H54 (cell line): ENCODE measurements around the gene TOLLIP.
"Not testable (repeated sequence)": the region's sequence is repeated elsewhere in the genome, so short reads cannot be mapped to it uniquely, and the experiment has no call there.

Source experiments
- DNase-seq: peaks from one replicate; pipeline ENCODE4 v3.0.0; 2011; ENCODE audit warnings: low spot score, mixed read lengths; ENCODE audit not compliant: insufficient read length
- FAIRE-seq: peaks from 3 replicates; lab custom pipeline; 2011; peaks lifted over from hg19 to GRCh38; lab: Jason Lieb, UNC
- POLR2A ChIP-seq: IDR thresholded peaks from 2 replicates; pipeline ENCODE4 v1.6.1; 2011; ENCODE audit warnings: low read depth, mild to moderate bottlenecking, low read length

The TOLLIP gene

DNA sequence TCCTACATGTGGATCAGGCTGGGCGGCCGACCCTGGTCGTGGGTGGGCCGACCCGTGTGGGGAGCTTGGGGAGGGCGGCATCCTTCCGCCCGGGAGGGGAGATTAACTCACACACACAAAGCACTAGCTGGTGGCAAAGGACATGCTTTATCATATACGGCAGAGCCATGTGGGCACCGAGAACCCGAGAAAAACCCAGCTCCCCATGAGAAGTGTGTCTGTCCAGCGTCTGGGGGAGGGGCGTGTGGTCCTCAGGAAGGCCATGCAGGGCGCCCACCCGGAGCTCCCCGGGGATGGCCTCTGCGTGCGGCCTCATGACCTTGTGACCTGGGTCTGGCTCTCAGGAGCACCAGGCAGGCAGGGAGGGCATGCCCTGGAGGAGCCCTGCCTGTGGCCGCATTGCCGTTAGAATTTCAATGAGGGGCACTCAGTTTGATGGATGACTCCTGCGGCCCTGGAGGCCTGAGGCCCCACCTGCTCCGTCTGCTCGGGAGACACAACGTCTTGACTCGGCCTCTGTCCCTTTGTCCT is 39.4 kb upstream of the TOLLIP start:
- DNase-seq = no peak
- FAIRE-seq = no peak
- TF ChIP-seq POLR2A = no peak

DNA sequence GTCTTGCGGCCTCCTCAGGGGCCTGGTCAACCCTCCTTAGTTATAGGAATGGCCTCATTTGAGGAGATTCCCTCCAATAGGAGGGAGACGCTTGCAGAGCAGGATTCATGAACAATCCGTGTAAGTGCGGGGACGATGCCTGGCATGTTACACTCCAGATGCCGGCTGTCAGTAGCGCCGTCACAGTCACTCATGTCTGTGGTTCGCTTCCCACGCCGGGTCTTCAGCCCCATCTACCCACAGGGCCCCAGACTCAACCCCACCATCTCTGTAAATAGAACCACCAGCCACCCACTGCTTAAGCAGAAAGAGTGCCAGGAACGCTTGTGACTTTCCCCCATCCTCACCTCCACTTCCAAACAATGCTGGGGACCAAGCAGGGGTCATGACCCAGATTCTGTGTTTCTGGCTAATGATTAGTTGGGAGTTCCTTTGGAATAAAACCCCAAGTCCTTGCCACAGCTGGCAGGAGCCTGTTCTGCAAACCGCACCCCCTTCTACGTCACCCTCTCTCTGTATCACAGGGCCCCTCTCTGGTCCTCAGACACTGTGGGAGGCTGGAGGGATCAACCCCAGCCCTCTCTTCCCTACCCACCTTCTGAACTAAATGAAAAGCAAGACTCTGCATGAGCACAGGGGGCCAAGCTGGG is 38.8 kb upstream of the TOLLIP start:
- no peak for TF ChIP-seq POLR2A
- DNase-seq = no peak
- FAIRE-seq = no peak

DNA sequence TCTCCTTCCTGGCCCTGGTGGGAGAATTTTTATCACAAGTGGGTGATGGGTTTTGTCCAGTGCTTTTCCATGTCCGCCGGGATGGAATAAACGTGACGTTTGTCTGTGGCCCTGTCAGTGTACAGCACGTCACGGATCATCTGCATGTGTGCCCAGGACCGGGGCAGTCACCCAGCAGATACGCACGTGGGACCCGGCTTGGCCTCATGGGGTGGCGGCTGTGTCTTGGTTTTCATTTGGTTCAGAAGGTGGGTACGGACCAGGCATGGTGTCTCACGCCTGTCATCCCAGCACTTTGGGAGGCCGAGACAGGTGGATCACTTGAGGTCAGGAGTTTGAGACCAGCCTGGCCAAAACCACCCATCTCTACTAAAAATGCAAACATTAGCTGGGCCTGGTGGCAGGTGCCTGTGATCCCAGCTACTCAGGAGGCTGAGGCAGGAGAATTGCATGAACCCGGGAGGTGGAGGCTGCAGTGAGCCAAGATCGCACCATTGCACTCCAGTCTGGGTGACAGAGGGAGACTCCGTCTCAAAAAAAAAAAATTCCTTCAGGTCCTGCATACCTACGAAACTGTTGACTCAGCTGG is 38.1 kb upstream of the TOLLIP start:
- not testable (repeated sequence) for DNase-seq, FAIRE-seq

DNA sequence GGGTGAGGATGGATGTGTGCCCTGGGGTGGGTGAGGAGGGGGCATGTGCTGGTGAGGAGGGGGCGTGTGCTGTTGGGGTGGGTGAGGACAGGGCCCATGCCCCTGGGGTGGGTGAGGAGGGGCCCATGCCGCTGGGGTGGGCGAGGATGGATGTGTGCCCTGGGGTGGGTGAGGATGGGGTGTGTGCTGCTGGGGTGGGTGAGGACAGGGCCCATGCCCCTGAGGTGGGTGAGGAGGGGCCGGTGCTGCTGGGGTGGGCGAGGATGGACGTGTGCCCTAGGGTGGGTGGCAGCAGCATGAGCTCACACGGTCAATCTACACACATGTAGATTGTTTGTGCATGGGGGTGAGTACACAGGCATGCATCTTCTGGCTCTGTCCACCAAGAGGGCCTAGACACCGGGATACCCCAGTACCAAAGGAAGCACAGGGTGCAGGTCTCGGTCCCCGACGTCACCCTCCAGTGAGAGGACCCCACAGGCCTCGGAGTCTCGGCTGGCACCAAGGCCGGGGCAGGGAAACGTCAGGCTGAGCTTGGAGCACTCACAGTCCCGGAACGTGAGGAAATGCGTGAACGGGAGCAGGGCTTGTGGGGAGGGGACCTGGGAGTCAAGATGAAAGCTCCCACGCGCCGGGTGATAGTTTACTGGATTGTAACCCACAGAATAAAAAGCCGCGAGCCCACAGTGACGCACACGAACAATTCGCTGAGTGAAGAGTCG is 37.4 kb upstream of the TOLLIP start:
- no peak for TF ChIP-seq POLR2A
- DNase-seq = no peak
- no peak for FAIRE-seq

DNA sequence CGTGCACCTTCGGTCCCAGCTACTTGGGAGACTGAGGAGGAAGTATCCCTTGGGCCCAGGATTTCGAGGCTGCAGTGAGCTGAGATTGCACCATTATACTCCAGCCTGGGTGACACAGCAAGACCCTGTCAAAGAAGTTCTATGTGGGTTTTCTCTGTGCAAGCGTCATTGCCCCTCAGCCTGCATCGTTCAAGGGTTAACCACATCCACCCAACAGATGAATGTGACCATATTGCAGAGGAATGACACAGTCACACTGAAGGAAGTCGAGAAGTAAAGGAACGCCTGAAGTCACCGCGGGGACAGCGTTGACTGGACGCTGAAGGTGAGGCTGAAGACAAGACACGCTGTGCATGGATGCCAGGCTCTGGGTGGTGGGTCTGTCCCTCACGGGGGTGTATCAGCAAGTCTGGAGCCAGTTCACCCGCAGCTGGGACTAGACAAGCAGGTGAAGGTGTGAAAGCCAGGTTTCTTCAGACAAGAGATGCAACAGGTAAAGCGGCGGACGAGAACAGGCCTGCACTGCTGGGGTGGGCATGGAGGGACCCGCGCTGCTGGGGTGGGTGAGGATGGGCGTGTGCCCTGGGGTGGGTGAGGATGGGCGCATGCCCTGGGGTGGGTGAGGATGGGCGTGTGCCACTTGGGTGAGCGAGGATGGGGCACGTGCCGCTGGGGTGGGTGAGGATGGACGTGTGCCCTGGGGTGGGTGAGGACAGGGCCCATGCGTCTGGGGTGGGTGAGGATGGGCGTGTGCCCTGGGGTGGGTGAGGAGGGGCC is 36.5 kb upstream of the TOLLIP start:
- FAIRE-seq (no peak), DNase-seq (no peak)

DNA sequence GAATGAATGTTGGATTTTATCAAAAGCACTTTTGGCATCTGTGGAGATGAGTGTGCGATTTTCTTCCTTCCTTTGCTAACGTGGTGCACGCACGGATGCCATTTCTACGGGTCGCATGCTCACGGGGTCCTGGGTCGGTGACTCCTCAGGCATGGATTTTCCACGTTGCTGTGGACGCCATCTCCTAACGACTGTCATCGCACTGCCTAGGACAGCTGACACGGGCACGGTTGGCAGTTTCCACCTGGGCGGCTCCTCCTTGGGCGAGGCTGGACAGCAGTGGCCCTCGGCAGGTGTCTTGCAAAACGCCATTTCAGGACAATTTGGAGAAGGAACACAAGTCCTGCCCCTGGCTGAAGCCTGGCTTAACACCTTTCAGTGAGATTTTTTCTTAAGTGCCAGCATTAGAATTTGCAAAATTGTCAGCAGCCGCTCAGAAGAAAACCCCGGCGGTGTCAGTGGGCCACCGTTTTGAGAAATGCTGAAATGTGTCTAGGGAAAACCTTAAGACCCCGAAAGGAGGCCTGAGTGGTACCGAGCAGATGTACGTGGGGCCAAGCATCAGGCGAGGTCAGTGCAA is 34.7 kb upstream of the TOLLIP start:
- FAIRE-seq (no peak), DNase-seq (no peak)
- TF ChIP-seq POLR2A = no peak

More for the DNA sequence above, 36.5 kb upstream of the TOLLIP start:
- TF ChIP-seq POLR2A = no peak

DNA sequence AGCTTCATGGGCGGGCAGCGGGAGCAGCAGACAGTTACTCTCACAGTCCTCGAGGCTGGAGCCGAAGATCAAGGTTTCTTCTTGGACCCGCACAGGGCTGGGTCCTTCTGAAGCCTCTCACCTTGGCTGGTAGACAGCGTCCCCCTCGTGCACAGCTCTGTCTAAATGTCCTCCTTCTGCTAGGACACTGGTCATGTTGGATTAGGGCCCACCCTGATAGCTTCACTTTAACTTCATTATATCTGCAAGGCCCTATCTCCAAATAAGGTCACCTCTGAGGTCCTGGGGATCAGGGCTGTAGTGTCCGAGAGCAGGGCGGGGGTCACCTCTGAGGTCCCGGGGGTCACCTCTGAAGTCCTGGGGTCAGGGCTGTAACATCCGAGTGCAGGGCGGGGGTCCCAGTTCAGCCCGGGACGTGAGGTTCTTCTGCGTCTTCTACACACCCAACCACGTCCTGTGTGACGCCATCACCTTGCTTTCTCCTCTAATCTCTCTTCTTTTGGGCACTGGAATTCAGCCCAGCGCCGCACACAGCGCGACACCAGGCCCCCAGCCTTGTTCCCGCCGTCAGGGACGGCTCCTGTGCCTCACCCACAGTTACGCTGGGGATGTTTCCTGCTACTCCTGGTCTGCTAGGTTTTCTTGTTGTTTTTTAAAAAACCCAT is 34.1 kb upstream of the TOLLIP start:
- FAIRE-seq (no peak), DNase-seq (no peak)
- no peak for TF ChIP-seq POLR2A

DNA sequence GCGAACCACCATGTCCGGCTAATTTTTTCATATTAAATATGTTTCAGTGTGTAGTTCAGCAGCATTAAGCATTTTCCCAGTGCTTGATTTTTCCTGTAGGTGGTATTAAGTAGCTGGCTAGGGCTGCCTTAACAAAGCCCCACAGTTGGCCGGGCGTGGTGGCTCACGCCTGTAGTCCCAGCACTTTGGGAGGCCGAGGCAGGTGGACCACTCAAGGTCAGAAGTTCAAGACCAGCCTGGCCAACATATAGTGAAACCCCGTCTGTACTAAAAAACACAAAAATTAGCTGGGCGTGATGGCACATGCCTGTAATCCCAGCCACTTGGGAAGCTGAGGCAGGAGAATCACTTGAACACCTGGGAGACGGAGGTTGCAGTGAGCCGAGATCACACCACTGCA is 33.5 kb upstream of the TOLLIP start:
- FAIRE-seq = no peak
- no peak for TF ChIP-seq POLR2A

DNA sequence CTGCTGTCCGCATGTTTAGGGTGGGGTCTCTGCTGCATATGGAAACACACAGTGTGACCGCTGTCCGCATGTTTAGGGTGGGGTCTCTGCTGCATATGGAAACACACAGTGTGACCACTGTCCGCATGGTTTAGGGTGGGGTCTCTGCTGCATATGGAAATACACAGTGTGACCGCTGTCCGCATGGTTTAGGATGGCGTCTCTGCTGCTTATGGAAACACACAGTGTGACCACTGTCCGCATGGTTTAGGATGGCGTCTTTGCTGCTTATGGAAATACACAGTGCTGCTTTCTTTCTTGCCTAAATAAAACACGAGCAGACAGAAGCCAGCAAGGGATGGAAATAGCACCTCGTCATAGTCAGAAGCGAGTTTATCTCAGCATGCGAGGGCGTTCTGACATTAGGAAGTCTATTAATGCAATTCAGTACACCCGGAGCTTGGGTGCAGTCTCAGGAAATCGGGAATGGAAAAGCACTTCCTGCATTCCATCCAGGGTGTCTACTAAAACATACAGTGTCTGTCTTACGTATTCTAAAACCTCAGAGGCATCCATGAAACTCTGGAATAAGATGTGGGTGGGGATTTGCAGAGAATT is 32.6 kb upstream of the TOLLIP start:
- TF ChIP-seq POLR2A = no peak
- FAIRE-seq (no peak), DNase-seq (no peak)

More for the DNA sequence above, 33.5 kb upstream of the TOLLIP start:
- no peak for DNase-seq

DNA sequence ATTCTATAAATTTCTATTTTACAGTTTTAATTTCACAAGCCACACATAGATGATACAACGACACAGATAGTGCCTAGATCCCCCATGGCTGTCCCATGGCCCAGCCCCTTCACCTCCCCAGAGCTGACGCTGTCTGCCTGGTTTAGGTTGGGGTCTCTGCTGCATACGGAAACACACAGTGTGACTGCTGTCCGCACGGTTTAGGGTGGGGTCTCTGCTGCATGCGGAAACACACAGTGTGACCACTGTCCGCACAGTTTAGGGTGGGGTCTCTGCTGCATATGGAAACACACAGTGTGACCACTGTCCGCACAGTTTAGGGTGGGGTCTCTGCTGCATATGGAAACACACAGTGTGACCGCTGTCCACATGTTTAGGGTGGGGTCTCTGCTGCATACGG is 31.8 kb upstream of the TOLLIP start:
- FAIRE-seq, DNase-seq: not testable (repeated sequence)

DNA sequence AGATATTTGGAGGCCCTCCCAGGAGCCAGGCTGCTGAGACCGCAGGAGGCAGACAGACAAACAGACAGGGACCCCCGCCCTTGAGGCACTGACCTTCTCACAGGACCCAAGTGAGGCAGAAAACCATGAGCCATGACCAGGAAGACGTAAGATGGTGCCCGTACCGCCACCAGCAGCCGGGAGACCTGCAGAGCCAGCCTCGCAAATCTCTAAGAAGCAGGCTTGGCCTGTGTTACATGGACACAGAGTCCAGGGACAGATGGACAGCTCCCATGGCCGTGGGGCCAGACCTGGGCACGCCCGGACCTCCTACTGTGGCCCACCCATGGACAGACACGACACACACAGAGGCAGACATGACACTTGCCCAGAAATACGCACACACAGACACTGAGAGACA is 30.7 kb upstream of the TOLLIP start:
- DNase-seq (no peak), FAIRE-seq (no peak)
- TF ChIP-seq POLR2A = no peak

DNA sequence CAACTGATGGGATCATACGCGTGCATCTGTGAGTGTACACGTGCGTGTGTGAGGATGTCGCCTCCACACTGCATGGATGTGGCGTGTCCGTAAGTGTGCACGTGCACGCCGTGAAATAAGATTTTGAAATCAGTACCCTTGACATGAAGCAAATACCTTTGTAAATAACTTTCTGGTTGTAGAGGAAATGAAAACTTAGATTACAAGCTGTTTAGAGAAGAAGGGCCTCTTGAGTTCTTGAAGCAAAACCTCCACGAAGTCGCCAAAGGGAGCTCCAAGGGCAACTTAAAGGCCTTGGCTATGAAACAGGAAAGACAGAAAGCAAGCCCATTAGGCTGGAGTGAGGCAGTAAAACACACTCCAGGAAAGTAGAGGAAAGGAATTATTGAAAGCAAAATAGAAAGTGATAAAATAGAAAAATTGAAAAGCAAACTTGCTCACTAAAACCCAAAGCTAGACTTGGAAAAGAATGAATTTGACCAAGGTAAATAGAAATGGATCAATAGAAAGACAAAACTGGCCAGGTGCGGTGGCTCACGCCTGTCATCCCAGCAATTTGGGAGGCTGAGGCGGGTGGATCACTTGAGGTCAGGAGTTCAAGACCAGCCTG is 29.7 kb upstream of the TOLLIP start:
- FAIRE-seq (no peak), DNase-seq (no peak)
- no peak for TF ChIP-seq POLR2A
